Stimulated activated CD8-positive, alpha-beta memory T cell treated with anti-CD3 and anti-CD28 coated beads, Interleukin-2, amount 100 ng/mL, for 48 hours (primary cell): ENCODE measurements around the gene COL25A1.
"Not testable (repeated sequence)": the region's sequence is repeated elsewhere in the genome, so short reads cannot be mapped to it uniquely, and the experiment has no call there.

Experiments
- DNase-seq, 2 donors: peaks; one replicate each; pipeline ENCODE4 v3.0.0-alpha.2; 2020; ENCODE audit warnings: low read depth in 2 of 2

Gene COL25A1

GRCh38 chr4:108906866-108907367 lies 395.5 kb downstream of the COL25A1 start:
- no peak for DNase-seq

DNA sequence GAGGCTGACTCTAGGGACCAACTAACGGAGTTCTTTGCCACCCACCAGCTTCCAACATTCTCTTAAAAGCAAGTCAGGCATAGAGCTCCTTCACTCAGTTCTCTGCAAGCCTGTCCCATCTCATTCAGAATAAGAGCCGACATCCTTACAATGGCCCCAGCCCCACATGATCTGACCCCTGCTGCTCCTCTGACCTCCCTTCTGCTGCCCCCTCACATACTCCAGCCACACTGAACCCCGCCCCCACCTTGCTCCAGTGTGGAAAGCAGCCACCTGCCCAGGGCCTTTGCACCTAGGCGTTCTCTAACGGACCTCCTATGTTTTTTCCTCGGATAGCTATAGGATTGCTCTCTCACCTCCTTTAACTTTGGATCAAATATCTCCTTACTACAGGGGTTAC lies 396.5 kb downstream of the COL25A1 start:
- DNase-seq, result no peak

DNA sequence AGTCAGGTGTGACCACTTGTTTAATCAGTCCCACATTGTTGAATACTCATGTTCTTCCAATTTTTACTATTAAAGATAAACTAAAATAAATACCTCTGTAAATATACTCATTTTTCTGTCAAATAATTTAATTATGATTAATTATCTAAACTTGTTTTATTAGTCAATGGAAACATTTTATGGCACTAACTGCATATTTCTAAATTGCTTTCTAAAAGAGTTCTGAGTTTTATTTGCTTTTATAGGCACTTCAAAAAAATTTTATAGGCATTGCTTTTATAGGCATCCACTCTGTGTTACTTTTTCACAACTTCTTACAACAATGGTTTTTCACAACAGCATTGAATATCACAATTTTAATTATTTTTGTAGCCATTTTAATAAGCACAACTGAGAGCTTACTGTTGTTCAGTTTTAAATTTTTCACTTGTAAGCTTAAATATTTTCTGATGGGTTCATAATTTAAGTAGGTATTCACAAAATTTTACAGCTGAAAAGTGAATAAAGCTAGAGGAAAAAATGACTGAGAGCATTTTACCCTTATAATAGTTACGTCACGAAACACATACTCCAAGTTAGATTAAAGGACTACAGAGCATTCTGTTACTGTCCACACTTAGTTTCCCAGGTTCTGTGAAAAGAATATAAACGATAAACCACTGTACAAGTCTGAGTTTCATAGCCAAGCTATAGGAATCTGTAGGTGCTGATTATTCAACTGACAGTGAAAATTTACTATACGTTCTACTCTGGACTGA lies 398.8 kb downstream of the COL25A1 start:
- no peak for DNase-seq

DNA sequence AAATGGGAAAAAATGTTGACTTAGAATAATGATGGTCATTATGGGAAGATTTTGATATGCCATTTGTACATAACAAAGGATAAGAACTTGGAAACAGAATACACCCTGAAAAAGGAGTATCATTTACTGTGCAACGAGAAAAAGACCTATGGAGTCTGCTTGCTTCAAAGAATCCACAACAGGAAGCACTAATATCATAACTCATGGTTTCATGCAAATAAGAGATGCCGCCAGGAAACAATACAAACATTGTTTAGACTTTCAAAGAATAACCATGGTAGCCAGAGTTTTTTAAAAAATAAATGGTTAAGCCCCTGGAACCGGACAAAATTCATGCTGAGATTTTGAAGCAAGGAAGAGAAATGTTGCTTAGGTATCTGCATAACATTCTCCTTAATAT lies 399.7 kb downstream of the COL25A1 start:
- DNase-seq, result no peak

DNA sequence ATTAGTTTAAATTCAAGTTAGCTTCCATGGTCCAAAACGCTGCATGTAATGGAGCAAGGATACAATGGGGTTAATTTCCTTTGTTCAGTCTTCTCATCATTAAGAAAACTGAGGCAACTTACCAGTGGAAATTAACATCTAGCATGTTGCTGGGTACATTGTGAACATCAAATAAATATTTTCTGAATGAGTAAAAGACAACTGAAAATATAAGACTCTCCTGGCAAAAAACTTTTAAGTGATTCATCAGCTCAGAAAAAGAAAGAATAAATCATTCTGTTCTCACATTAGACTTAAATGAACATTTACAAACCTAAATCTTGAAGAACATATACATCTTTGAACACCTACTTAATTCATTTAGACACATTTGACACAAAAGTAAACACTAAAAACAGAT lies 401.2 kb downstream of the COL25A1 start:
- DNase-seq, result no peak

DNA sequence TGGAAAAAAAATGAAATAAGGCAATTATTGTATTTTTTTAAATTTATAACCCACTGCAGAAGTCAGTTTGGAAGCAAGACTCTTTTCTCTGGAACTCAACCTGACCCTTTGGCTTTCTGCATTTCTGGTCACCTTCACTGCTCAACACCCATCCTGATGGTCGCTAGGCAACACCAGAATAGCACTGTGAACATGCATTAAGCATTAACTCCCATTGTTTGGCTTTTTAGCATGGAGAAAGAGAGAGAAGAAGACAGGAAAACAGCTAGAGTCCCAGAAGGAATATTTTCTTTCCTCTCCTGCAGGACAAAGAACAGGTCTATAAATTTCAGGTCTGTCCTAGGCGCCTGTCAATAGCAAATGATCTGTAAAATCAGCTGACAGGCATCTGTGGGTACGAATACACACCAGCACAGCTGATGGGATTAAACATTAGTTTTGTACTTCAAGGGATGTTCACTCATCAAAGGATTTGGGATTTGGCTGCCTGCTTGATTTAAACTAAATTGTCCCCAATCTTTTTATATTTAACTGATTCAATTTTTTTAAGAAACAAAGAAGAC lies 402.4 kb downstream of the COL25A1 start:
- no peak for DNase-seq

GRCh38 chr4:108893468-108893867 lies 409.0 kb downstream of the COL25A1 start:
- DNase-seq, result no peak

GRCh38 chr4:108891896-108892590 lies 410.4 kb downstream of the COL25A1 start:
- no peak for DNase-seq

GRCh38 chr4:108890484-108890881 lies 412.0 kb downstream of the COL25A1 start:
- DNase-seq, result no peak

- DNase-seq, result no peak
Observed at GRCh38 chr4:108889696-108890483, 412.6 kb downstream of the COL25A1 start.

DNA sequence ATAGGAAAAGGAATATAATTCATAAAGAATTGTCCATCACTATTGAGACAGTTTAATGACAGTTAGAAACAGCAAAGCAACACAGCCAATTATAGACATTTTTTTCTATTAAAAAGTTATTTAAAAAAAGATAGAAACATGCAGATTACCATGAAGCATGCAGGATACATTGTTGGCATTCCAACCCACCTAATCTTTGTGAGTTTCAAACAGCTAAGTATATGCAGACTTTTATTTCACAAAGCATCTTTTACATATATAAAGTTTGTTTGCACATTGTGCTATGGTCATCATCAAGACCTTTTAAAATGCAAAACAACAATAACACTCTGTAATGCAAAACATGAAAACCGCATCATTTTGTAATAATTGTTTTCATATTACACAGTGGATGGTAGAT lies 413.7 kb downstream of the COL25A1 start:
- DNase-seq, result no peak

- no peak for DNase-seq
Observed at GRCh38 chr4:108887034-108887433, 415.4 kb downstream of the COL25A1 start.

DNA sequence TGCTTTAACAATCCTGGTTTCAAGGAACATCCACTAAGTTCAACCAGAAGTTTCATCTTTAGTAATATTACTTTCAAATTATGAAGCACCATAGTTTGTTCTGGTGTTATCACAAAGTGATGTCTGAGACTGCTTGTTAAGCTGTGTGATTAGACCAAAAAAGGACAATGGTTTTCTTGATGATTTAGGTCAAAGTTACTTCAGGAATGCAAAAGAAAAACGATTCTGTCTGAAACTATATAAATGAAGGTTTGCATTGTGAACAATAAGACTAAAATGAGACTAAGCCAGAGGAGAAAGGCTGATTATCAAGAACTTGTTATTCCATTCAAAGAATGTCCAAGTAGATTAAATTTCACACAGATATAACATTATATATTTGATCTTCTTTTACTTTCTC lies 417.2 kb downstream of the COL25A1 start:
- no peak for DNase-seq

GRCh38 chr4:108884596-108884995 lies 417.9 kb downstream of the COL25A1 start:
- no peak for DNase-seq

DNA sequence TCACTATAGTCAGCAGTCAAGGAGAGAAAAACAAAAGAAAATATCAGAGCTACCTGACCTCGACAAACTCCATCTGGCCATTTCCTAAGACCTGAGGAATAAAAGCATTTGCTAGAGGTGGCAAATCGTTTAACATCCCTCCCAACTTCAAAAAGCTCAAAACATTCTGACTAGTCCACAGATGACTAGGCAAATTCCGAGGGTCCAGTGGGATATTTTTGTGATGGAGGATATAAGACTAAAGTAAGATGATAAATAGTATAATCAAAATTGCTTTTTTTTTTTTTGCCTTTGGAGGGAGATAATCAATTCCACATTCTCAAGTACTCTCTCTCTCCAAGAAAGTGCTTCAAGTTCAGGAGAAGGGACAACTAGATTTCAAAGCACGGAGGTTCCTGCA lies 420.5 kb downstream of the COL25A1 start:
- DNase-seq, result no peak

GRCh38 chr4:108881190-108881589 lies 421.3 kb downstream of the COL25A1 start:
- no peak for DNase-seq

- DNase-seq, result no peak
Observed at GRCh38 chr4:108878806-108879205, 423.7 kb downstream of the COL25A1 start.

DNA sequence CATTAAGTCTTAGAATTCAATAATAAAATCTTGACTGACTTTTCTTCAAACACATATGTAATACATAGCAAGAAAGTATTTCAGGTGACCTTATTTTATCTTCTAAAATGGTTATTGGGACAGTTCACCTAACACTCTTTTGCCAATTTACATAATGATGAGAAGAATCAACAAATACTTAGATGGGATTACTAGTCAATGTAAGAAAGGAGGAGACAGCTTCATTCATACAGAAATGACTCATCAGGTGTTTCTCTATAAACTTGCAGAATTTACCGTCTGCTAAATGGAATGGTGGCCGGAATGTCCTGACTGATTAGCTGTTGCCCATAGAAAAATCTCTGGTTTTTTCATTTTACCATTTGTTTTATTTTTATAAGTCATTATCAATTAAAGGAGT lies 424.6 kb downstream of the COL25A1 start:
- no peak for DNase-seq

DNA sequence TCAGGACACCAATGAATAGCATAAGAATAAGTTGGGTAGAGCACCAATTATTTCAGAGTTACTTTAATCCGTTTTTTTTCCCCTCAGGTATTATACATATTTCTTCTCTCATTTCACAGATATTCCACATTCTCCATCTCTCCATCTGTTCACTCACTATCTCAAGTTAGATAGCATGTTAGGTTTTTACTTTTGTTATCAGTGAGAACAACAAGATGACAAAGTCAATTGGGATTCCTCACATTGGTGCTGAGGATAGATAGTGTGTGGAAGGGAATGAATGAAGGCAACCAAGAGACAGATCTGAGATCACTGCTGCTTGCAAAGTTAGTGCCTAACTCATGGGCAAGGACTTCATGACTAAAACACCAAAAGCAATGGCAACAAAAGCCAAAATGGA lies 427.7 kb downstream of the COL25A1 start:
- DNase-seq, result no peak

GRCh38 chr4:108869970-108870369 lies 432.5 kb downstream of the COL25A1 start:
- not testable (repeated sequence) for DNase-seq

- no peak for DNase-seq
Observed at GRCh38 chr4:108868606-108869227, 433.7 kb downstream of the COL25A1 start.

DNA sequence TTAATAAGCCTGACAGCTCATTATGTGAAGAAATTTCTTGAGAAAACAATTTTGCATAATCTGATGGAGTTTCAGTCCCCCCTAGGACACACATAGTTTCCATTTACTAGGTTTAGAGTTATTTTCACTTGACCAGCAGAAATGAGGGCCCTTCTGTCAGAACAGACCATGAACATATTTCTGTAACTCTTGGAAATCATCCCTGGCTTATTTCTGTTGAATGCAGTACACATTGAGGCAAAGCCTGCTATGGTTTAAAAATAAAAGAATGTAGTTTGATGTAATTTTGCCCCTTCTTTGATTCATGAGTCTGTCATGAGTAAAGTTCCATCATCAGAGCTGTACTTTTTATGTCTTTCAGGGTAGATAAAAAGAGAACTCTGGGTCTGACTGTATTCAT lies 435.0 kb downstream of the COL25A1 start:
- no peak for DNase-seq
